OCI-LY1 (cell line): ENCODE results near the gene IRF8.

ENCODE experiments used
- H2AFZ ChIP-seq: fragments of 200-600 bp; sonication (generic), shearing (Covaris generic); 2 replicates; pipeline ENCODE4 v1.6.0; 2014; ENCODE audit warnings: antibody characterized with exemption, mild to moderate bottlenecking, low read length
- H3F3A ChIP-seq: fragments of 200-600 bp; sonication (generic), shearing (Covaris generic); 2 replicates; pipeline ENCODE4 v1.6.0; 2014; ENCODE audit warnings: mild to moderate bottlenecking, antibody characterized with exemption, low read length, moderate library complexity; ENCODE audit not compliant: insufficient read depth
- H3K27ac ChIP-seq: fragments of 200-600 bp; sonication (generic); 2 replicates; pipeline ENCODE4 v1.5.1; 2014; ENCODE audit warnings: low read length, mixed run types, mild to moderate bottlenecking, low read depth; ENCODE audit not compliant: poor library complexity, severe bottlenecking
- H3K27me3 ChIP-seq: fragments of 200-600 bp; sonication (generic); 2 replicates; pipeline ENCODE4 v1.6.0; 2014; ENCODE audit warnings: antibody characterized with exemption, mild to moderate bottlenecking, low read length, moderate library complexity; ENCODE audit not compliant: insufficient read depth
- H3K36me3 ChIP-seq: fragments of 200-600 bp; sonication (generic); 2 replicates; pipeline ENCODE4 v1.6.1; 2014; ENCODE audit warnings: mild to moderate bottlenecking, antibody characterized with exemption, low read length, moderate library complexity, mixed read lengths; ENCODE audit not compliant: insufficient read depth
- H3K4me1 ChIP-seq: fragments of 200-600 bp; sonication (generic); 2 replicates; pipeline ENCODE4 v1.5.1; 2014; ENCODE audit warnings: mild to moderate bottlenecking, low read length, moderate library complexity; ENCODE audit not compliant: insufficient read depth, severe bottlenecking
- H3K4me2 ChIP-seq: fragments of 200-600 bp; sonication (generic), shearing (Covaris generic); 2 replicates; pipeline ENCODE4 v1.6.1; 2014; ENCODE audit warnings: low read length
- H3K4me3 ChIP-seq: fragments of 200-600 bp; sonication (generic); 2 replicates; pipeline ENCODE4 v1.5.1; 2014; ENCODE audit warnings: low read length, low read depth, mild to moderate bottlenecking, mixed read lengths; ENCODE audit not compliant: poor library complexity, severe bottlenecking
- H3K79me2 ChIP-seq: fragments of 200-600 bp; shearing (Covaris generic); 2 replicates; pipeline ENCODE4 v1.6.1; 2016; ENCODE audit warnings: mixed run types, low read length, mixed read lengths; ENCODE audit not compliant: insufficient read depth
- H3K9ac ChIP-seq: fragments of 200-600 bp; sonication (generic), shearing (Covaris generic); 2 replicates; pipeline ENCODE4 v1.6.1; 2014; ENCODE audit warnings: mild to moderate bottlenecking, low read length, mixed read lengths
- H3K9me2 ChIP-seq: fragments of 200-600 bp; sonication (generic), shearing (Covaris generic); 2 replicates; pipeline ENCODE4 v1.6.1; 2014; ENCODE audit warnings: low read depth, mild to moderate bottlenecking, low read length, mixed read lengths
- H3K9me3 ChIP-seq: fragments of 200-600 bp; shearing (Covaris generic); 2 replicates; pipeline ENCODE4 v1.6.1; 2014; ENCODE audit warnings: low read length, mixed read lengths
- H4K20me1 ChIP-seq: fragments of 200-600 bp; sonication (generic), shearing (Covaris generic); 2 replicates; pipeline ENCODE4 v1.6.0; 2016; ENCODE audit warnings: mild to moderate bottlenecking, low read length; ENCODE audit not compliant: insufficient read depth
- CTCF ChIP-seq: fragments of 200-600 bp; sonication (generic), shearing (Covaris generic); IDR thresholded peaks from 2 replicates; pipeline ENCODE4 v1.5.1; 2017; ENCODE audit warnings: mild to moderate bottlenecking, antibody characterized with exemption, low read length, moderate library complexity, mixed read lengths
- EZH2 ChIP-seq: fragments of 200-600 bp; sonication (generic), shearing (Covaris generic); IDR thresholded peaks from 2 replicates; pipeline ENCODE4 v1.8.0; 2017; ENCODE audit warnings: borderline replicate concordance, mixed run types, mild to moderate bottlenecking, antibody characterized with exemption, low read length, moderate library complexity, mixed read lengths

IRF8 gene

DNA sequence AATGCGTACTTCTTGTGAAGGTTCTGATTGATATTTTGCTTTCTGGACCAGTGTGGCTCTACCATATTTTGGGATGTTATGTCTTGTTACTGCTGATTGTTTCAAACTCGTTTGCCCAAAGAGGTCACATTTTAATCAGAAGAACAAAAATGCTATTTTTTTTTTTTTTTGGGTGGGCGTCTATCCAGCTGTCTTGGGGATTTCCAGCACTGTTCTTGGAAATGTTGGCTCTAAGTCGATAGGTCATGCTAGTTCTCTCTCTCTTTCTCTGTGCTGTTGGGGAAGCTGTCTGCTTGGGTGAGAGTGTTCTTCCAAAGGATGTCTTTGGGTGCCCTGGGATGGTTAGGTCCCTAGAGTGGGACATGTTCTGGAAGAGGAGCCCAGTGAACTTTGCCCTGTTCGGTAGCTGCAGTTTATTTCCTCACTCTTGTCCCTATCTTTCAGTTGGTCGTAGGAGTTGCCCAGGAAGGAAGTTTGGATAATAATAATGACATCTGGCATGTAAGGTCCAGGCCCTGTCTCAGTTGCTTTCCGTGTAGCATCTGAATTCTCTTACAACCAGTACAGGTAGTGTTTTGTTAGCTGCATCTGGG is 2.9 kb downstream of the IRF8 start:
- no peak for TF ChIP-seq EZH2
- Histone ChIP-seq H3K9me3 (no peaks in the 10 kb centered on the region), H3K4me1 (peaks cover 86% of the 10 kb centered on the region), H3K36me3 (peaks cover 52% of the 10 kb centered on the region), H3K27me3 (no peaks in the 10 kb centered on the region), H2AFZ (no peak overlapping the region), H3K4me2 (peak overlapping the region; percentile 79), H3K4me3 (peak overlapping the region; percentile 63), H3K9me2 (no peaks in the 10 kb centered on the region), H3K9ac (peak overlapping the region; percentile 60; the same call in 1 of the 2 replicates), H3K27ac (peak overlapping the region; percentile 94), H3F3A (no peaks in the 10 kb centered on the region), H4K20me1 (no peaks in the 10 kb centered on the region), H3K79me2 (peaks cover 25% of the 10 kb centered on the region)

DNA sequence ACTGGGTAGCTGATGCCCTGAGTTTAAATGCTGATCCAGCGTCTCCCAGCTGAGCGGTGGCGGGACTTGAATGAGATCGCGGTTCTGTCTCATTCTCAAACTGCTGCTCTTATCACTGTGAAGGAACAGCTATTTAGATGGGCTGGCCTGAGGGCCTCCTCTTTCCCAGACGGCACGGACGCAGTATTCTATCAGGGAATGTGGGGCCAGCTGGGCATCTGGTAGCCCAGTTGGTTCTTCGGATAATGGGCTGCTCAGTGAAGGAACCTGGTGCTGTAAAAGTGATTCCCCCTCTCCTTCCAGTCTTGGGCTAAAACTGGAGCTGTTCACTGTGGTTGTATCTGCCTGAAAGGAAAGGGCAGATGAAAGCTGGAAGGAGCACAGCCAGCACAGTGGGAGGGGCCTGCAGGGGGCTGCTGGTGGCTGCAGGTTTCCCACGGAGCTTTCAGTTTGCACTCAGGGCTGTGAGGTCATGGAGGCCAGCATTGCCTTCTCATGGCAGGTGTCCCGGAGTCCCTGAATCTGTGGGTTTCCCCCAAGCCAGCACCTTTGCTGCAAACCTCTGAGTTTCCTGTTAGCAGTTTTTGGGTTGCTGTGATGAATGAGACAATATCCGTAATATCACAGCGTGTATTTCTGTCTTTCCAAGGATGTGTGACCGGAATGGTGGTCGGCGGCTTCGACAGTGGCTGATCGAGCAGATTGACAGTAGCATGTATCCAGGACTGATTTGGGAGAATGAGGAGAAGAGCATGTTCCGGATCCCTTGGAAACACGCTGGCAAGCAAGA is 3.6 kb downstream of the IRF8 start:
- H3K4me1 ChIP-seq = peaks cover 88% of the 10 kb centered on the region
- H3K4me2 ChIP-seq = peak overlapping the region; percentile 79
- H3K79me2 ChIP-seq = peaks cover 25% of the 10 kb centered on the region
- H3F3A ChIP-seq = no peaks in the 10 kb centered on the region
- no peak for TF ChIP-seq EZH2
- no peaks in the 10 kb centered on the region for H3K27me3 ChIP-seq
- no peaks in the 10 kb centered on the region for H3K9me3 ChIP-seq
- H3K27ac ChIP-seq = peak overlapping the region; percentile 94
- peak overlapping the region; percentile 63 for H3K4me3 ChIP-seq
- no peaks in the 10 kb centered on the region for H3K9me2 ChIP-seq
- no peaks in the 10 kb centered on the region for H4K20me1 ChIP-seq
- peaks cover 57% of the 10 kb centered on the region for H3K36me3 ChIP-seq
- H3K9ac ChIP-seq = peak overlapping the region; percentile 60
- H2AFZ ChIP-seq = no peak overlapping the region

DNA sequence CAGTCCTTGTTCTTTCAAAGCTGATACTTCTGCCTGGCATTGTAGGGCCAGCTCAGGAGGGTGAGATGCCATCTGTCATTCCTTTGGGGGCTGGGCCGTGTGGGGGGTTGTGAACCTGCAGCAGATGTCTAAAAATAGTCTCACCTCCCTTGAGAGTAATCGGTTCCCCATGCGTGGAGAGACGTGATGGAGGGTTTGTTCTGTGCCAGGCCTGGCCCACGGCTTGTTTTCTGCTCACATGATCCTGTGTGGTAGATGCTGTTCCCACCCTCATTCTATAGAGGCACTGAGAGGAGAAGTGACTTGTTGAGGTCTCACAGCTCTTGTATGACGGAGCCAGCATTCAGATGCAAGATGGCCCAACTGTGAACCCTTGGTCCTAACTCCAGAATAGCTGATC is 4.6 kb downstream of the IRF8 start:
- Histone ChIP-seq H3F3A (peaks cover 5% of the 10 kb centered on the region), H3K4me2 (peak overlapping the region; percentile 79), H3K4me1 (peaks cover 88% of the 10 kb centered on the region), H4K20me1 (no peaks in the 10 kb centered on the region), H3K9ac (peak overlapping the region; percentile 60), H3K79me2 (peaks cover 25% of the 10 kb centered on the region), H3K4me3 (peak overlapping the region; percentile 63), H3K36me3 (peaks cover 57% of the 10 kb centered on the region), H2AFZ (no peak overlapping the region), H3K9me2 (no peaks in the 10 kb centered on the region), H3K27me3 (no peaks in the 10 kb centered on the region), H3K27ac (peak overlapping the region; percentile 94), H3K9me3 (no peaks in the 10 kb centered on the region)
- no peak for TF ChIP-seq EZH2
- TF ChIP-seq CTCF = no peak
